ENCODE measurements around the gene S100P.

The S100P gene

DNA sequence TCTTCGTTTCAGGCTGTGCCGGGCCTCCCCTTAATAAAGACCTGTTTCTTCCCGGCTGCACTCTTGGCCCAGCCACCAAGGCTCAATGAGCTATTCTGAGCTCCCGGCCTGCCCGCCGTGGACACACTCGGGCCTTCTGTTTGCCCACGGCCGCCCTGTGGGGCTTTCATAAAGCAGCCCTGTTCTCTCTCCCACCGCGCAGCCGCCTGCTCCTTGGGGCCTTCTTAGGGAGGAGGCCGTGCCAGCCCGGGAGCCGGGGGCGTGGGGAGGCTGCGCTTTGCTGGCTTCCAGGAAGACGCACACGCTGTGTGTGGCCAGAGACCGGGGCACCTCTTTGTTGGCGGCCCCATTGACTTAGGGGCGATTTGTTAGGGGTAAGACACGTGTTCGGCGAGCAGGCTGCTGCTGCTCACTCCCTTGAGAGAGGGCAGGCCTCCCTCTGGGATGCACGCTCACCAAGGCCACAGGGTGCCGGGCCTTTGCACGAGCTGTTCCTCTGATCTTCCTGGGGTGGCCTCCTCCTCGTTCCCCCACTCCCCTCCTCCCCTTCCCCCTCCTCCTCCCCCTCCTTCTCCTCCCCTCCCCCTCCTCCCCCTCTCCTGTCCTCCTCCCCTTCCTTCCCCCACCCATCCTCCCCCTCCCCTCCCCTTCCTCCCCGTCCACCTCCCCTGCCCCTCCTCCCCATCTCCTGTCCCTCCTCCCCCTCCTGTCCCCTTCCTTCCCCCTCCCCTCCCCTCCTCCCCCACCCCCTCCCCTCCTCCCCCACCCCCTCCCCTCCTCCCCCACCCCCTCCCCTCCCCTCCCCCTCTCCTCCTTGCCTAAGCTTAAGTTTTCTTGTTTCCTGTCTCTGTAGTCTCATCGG lies 33.6 kb downstream of the S100P start:
- TF ChIP-seq JUND (IDR thresholded peaks at IDR 0.05; ENCODE audit: low read depth): no peak
- DNase-seq (ENCODE audit: low read depth in 1 of 2, low spot score in 1 of 2): no peak
- in situ Hi-C loops (cut with HindIII; ENCODE audit: low pct_unique_long_range_greater_than_20kb, low sequenced_read_pairs): no loop called here

DNA sequence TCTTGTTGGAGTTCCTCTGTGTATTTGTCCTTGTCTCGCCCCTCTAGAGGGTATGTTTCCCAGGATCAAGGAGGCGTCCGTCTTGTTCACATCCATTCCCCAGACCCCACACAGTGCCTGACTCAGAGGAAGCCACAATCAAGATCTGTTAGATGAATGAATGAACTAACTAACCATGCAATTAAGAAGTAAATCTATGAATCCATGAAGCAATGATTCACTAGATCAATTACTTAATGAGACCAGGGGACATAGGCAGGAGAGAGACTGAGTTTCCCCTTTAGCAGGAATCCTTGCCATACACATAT lies 34.2 kb downstream of the S100P start:
- TF ChIP-seq JUND (IDR thresholded peaks at IDR 0.05; ENCODE audit: low read depth): no peak
- no peak for DNase-seq (ENCODE audit: low read depth in 1 of 2, low spot score in 1 of 2)
- in situ Hi-C loops (cut with HindIII; ENCODE audit: low pct_unique_long_range_greater_than_20kb, low sequenced_read_pairs): no loop called here

DNA sequence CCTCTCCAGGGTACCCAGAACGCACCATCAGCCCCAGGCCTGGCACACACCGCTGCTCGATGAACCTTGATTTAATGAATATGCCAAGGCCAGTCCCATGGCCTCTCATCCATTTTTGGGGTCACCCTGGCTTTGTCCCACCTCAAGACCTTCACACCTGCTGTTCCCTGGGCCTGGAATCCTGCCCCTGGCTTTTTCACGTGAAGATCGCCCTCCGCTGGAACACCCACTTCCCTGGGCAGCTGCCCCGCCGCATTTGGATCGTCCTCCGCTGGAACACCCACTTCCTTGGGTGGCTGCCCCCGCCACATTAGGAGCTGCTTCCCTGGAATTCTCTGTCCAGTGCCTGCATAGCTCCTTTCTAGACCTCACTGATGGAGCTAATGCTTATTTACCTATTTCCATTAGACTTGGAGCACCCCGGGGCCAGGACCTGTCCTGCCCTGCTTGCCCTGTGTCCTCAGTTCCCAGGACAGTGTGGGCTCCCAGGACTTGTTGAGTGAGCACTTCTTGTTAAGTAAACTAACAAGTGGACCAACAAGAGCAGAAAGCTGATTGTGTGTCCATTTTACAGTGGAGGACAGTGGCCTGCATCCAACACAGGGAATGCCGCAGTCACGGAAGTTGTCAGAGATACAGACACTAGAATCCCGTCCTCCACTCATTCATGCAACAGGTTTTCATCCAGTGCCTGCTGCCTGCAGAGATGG lies 34.8 kb downstream of the S100P start:
- no peak for TF ChIP-seq JUND (IDR thresholded peaks at IDR 0.05; ENCODE audit: low read depth)
- in situ Hi-C loops (cut with HindIII; ENCODE audit: low pct_unique_long_range_greater_than_20kb, low sequenced_read_pairs): no loop called here
- no peak for DNase-seq (ENCODE audit: low read depth in 1 of 2, low spot score in 1 of 2)

DNA sequence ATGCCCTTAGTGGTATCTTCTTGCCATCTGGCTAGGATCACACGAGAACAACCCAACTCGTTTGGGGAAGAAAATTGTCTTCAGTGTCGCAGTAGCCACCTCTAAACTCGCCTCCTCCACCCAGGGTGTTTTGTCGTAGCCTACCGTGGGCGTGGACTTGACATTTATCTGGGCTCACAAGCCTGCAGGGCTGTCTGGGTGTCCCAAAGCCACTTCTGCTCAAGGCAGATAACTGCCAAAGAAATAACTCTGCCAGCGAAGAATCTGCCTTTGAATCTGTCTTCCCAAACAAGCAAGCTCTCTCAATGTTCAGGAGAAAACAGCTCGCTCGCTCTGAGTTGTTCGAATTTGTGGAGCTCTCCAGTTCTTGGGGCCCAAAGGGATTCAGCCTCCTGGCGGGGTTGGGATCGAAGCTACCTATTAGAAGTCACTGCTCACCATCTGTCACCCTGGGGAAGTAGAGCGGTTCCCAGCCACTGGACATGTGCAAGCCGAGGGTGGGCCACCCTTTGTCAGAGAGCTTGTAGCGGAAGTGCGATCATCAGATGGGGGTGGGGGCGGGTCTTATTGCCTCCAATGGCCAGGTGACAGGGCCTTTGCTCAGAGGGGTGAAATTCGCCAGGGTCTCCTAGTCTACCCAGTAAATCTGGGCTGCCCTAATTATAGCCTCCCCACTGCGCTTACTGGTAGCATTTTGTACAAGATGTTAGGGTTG lies 37.1 kb downstream of the S100P start:
- in situ Hi-C loops (cut with HindIII; ENCODE audit: low pct_unique_long_range_greater_than_20kb, low sequenced_read_pairs): no loop called here
- TF ChIP-seq JUND (IDR thresholded peaks at IDR 0.05; ENCODE audit: low read depth): no peak
- no peak for DNase-seq (ENCODE audit: low read depth in 1 of 2, low spot score in 1 of 2)

DNA sequence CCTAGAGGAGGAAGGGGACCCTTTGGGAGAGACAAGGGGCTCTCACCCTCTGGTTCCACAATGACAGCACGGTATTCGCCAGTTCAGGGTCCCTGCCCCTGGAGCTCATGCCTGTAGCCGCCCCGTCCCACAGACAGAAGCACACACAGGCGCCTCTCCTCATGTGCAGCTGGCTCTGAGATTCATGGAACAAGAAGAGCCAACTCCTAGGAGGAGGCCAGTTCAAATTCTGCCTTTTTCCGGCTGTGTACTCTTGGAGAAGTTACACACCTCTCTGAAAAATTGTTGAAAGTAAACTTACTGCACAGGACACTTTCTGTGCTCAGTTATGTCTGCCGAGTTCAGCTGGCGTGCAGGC lies 37.6 kb downstream of the S100P start:
- TF ChIP-seq JUND (IDR thresholded peaks at IDR 0.05; ENCODE audit: low read depth): no peak
- in situ Hi-C loops (cut with HindIII; ENCODE audit: low pct_unique_long_range_greater_than_20kb, low sequenced_read_pairs): no loop called here
- no peak for DNase-seq (ENCODE audit: low read depth in 1 of 2, low spot score in 1 of 2)

DNA sequence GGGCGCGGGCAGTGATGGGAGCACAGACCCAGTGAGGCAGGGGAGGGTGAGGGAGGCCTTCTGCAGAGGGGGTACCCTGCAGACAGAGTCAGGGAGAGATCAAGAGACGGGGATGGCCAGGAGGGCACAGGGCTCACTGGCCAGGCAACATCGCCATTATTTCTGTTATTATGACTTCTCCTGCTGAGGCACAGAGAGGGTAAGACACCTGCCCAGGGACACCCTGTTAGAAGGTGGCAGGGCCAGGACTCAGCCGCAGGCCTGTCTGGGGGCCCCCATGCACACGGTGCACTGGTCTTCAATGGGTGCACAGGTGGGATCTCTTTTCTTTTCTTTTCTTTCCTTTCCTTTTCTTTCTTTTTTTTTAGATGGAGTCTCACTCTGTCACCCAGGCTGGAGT lies 38.1 kb downstream of the S100P start:
- no peak for TF ChIP-seq JUND (IDR thresholded peaks at IDR 0.05; ENCODE audit: low read depth)
- in situ Hi-C loops (cut with HindIII; ENCODE audit: low pct_unique_long_range_greater_than_20kb, low sequenced_read_pairs): no loop called here
- DNase-seq (ENCODE audit: low read depth in 1 of 2, low spot score in 1 of 2): no peak

DNA sequence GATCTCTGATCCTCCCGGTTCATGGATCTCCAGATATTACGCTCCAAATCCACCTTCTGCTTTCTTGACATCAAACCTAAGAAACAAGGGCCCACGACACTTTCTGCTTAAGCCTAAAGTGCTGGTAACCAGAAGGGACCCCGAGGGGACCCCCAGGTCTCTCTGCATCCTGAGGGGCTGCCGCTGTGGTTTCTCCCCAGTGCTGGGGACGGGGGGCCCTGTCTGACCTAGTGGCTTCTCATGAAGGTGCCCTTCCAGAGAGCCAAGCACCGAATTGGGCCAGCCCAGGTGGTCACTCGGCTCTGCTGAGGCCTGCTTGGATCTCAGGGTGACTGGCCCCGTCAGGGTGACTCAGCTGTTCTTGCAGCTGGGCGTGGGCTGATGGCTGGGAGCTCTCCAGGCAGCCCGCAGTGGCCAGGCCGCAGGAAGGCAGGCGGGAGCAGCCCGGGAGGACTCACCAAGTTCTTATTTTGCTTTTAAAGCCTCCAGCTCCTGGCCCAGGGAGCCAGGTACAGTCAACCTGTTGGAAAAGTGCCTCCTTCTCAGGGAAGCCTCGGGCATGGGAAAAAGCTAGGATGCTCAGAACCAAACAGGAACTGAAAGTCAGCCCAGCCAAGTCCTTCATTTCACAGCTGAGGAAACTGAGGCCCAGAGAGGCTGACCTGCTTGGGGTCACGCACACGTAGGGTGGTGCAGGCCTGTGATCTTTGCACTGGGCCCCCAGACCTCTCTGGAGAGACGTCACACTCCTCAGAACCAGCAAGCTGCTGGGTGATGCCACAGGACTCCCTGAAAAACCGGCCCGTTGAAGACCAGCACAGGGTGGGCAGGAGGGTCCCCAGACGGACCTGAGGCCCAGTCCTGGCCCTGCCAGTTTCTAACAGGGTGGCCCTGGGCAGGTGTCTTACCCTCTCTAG lies 39.0 kb downstream of the S100P start:
- TF ChIP-seq JUND (IDR thresholded peaks at IDR 0.05; ENCODE audit: low read depth): no peak
- DNase-seq (ENCODE audit: low read depth in 1 of 2, low spot score in 1 of 2): peak in 1 of 2 experiments; percentile 67
- in situ Hi-C loops (cut with HindIII; ENCODE audit: low pct_unique_long_range_greater_than_20kb, low sequenced_read_pairs): no loop called here

DNA sequence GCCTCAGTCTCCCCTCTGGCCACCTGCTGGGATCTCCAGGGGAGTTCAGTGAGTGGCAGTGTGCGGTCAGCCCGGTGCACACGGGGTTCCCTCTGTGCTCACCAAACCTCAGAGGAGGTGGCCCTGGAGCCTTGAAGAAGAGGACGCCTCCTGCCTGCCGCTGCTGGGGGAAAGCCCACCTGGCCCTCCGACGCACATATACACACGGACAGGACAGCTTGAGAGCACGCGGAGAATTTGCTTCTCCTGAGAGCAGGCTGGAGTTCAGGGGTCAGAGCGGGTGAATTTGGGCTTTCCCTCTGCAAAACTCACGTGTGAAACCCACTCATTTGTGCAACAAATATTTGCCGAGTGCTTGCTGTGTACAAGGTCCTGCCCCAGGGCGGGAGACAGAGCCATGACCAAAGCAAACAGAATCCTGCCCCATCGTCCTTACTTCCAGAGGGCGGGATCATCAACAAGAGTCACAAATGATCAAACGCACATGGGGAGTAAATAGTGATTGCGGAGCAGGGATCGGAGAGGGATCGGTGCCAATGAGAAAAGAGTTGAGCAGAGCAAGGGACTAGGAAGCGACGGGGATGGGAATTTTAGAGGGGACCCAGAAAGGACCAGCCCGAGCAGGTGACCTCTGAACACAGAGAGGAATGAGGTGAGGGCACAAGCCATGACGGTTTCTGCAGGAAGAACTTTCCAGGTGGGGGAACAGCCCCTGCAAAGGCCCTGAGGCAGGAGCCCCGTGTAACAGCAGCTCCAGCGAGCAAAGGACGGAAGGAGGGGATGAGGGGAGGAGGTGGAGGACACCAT lies 39.9 kb downstream of the S100P start:
- DNase-seq (ENCODE audit: low read depth in 1 of 2, low spot score in 1 of 2): no peak
- no peak for TF ChIP-seq JUND (IDR thresholded peaks at IDR 0.05; ENCODE audit: low read depth)
- in situ Hi-C loops (cut with HindIII; ENCODE audit: low pct_unique_long_range_greater_than_20kb, low sequenced_read_pairs): no loop called here

DNA sequence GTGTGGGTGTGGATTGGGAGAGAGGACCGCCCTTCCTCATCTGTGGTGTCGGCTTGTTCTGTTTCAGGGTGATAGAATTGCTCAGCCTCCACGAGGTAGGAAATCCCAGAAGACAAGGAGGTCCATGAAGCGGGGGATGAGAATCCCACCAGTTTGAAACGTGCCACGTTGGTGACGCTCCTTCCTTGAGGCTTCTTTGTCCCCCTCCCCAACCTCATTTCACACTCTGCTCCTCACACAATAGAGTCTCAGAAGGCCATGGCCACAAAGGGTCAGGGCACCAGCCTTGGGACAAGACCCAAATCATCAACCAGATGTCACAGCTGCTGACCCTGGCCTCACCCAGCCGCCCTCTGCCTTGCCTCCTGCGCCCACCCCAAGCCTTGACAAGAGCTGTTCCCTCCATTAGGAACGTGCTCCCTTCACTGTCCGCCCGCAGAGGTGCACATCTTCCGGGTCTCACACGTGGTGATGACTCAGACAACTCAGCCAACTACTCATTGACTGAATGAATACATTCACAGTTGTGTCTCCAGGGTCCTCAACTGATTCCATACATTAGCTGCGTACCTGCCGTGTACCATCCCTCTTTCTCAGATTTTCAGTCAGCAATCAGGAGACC lies 40.6 kb downstream of the S100P start:
- in situ Hi-C loops (cut with HindIII; ENCODE audit: low pct_unique_long_range_greater_than_20kb, low sequenced_read_pairs): no loop called here
- no peak for TF ChIP-seq JUND (IDR thresholded peaks at IDR 0.05; ENCODE audit: low read depth)
- DNase-seq (ENCODE audit: low read depth in 1 of 2, low spot score in 1 of 2): no peak

DNA sequence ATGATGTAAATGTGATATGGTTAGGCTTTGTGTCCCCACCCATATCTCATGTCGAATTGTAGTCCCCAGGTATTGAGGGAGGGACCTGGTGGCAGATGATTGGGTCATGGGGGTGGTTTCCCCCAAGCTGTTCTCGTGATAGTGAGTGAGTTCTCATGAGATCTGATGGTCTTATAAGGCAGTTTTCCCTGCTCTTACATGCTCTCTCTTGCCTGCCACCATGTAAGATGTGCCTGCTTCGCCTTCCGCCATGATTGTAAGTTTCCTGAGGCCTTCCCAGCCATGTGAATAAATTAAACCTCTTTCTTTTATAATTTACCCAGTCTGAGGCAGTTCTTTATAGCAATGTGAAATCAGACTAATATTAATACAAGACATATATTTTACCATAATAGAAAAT lies 46.2 kb downstream of the S100P start:
- in situ Hi-C loops (cut with HindIII; ENCODE audit: low pct_unique_long_range_greater_than_20kb, low sequenced_read_pairs): no loop called here
- TF ChIP-seq JUND (IDR thresholded peaks at IDR 0.05; ENCODE audit: low read depth): no peak
- DNase-seq (ENCODE audit: low read depth in 1 of 2, low spot score in 1 of 2): no peak

DNA sequence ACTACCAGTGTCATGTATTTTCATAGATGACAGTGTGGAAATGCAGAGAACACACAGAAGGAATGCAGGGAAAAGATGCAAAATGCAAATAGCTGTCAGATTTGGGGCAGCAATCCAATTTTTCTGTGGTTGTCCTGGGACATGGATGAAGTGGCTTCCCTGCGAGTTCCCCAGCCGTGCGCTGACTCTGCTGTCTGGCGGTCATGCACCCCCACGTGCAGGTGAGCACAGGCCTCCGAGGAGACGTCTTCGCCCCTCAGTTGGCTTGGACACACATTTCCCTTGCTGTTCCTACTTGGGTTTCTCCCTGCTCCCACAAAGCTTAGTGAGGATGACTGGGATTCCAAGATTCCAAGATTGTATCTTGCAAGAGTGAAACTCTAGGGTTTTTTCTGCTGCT lies 46.7 kb downstream of the S100P start:
- no peak for TF ChIP-seq JUND (IDR thresholded peaks at IDR 0.05; ENCODE audit: low read depth)
- in situ Hi-C loops (cut with HindIII; ENCODE audit: low pct_unique_long_range_greater_than_20kb, low sequenced_read_pairs): no loop called here
- no peak for DNase-seq (ENCODE audit: low read depth in 1 of 2, low spot score in 1 of 2)

Measured in T47D (cell line).